NCI-H510A (cell line): Measurements from ENCODE around the gene LAMB2.

Experiments
- DNase-seq: peaks from one replicate; lab custom pipeline; 2025; lab: John Stamatoyannopoulos, UW

LAMB2 gene

DNA sequence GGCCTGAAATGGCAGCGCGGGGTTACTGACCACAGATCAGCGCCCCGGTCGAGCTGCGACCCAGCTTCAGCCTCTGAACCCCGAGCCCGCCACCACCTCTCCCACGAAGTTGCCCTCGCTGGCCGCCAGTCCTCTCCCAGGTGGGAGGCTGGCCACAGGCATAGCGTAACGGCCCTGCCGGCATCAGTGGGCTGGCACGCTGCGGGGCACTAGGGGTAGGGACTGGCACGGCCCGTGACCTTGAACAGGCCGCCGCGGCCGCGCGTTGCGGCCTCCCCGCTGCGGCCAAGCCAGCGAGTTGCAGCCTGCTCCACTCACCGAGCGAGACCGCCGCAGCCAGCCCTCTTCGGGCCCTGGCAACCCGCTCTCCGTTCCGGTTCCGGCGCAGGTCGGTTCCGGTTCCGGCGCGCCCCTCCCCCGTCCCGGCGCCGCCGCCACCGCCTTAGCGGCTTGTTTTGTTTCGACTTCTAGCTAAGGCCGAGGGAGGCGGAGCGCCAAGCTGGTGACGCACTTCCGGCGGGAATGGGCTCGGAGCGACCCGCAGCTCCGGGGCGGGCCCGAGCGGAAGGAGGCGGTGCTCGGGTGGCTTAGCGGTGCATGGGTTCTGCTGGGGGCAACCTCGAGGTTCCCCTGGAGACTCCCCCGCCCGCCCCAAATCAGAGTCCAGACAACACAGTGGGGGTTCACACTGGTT lies 12.3 kb downstream of the LAMB2 start, which contains the start of gene USP19:
Gene USP19 (minus strand): TSS at position 386 of the 694 bp plus-strand sequence. CDS start 1,678 bp downstream, outside the sequence.
- DNase-seq, result peak; percentile 81

GRCh38 chr3:49120096-49120437 lies 12.8 kb downstream of the LAMB2 start:
- DNase-seq, result no peak

GRCh38 chr3:49119439-49119838 lies 13.4 kb downstream of the LAMB2 start:
- no peak for DNase-seq

GRCh38 chr3:49119036-49119435 lies 13.8 kb downstream of the LAMB2 start:
- DNase-seq, result no peak

DNA sequence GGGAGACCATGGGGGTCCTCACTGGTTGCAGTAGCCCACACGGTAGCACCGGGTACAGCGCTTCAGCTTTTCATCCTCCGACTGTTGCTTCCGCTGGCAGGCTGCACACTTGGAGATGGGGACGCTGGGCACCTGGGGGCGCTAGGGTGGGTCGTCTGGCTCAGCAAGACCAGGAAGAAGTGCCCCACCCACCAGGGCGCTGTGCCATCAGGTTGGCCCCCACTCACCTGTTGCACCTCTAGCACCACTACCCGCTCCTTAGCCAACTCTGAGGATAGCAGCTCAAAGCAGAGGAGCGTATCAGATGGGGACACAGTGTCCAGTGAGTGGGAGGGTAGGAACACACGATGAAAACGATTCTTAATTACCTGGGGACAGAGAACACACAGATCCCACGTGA lies 20.6 kb downstream of the LAMB2 start:
- DNase-seq, result no peak

GRCh38 chr3:49111347-49111746 lies 21.5 kb downstream of the LAMB2 start:
- DNase-seq, result no peak

DNA sequence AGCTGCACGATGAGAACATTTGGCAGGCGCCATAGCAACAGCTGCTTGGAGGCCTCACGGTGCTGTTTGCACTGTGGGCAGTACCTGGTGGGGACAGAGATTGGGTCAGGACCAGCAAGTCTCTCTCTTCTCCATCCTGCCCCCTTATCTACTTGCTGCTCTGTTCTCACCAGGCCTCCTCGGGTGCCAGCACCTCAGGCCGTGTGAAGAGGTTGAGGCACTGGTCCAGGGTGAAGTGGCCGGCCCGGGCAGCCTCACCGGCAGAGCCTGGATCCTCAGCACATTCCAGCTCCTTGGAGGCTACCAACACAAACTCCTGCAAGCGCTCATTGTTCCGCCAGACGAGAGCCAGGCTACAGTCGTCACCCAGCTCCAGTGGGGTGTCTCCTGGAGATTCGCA lies 22.1 kb downstream of the LAMB2 start:
- no peak for DNase-seq

GRCh38 chr3:49108346-49108745 lies 24.5 kb downstream of the LAMB2 start:
- no peak for DNase-seq

- peak; percentile 70 for DNase-seq
Measured at GRCh38 chr3:49104427-49105291, 28.2 kb downstream of the LAMB2 start, which contains the start of gene QARS1. QARS1 (minus strand) TSS chr3:49104757; CDS start chr3:49104733, 24 bp downstream.

DNA sequence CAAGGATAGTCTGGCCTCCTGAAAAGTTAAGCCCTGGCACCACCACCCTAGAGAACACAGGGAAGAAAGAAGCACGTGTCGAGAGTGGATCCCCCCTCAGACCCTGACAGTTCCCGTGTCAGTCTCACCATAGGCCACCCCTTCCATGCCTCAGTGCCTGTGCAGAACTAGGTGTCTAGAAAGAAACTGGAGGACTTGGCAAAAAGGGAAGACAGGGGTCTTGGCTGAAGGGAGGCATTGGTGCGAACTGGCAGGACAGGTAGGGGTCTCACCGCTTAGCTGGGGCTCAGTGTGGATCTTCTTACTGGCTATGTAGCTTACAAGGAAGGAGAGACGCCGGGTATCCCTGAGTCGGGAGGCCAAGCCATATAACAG lies 28.8 kb downstream of the LAMB2 start:
- no peak for DNase-seq

- DNase-seq, result no peak
Measured at GRCh38 chr3:49100046-49100615, 32.7 kb downstream of the LAMB2 start.

DNA sequence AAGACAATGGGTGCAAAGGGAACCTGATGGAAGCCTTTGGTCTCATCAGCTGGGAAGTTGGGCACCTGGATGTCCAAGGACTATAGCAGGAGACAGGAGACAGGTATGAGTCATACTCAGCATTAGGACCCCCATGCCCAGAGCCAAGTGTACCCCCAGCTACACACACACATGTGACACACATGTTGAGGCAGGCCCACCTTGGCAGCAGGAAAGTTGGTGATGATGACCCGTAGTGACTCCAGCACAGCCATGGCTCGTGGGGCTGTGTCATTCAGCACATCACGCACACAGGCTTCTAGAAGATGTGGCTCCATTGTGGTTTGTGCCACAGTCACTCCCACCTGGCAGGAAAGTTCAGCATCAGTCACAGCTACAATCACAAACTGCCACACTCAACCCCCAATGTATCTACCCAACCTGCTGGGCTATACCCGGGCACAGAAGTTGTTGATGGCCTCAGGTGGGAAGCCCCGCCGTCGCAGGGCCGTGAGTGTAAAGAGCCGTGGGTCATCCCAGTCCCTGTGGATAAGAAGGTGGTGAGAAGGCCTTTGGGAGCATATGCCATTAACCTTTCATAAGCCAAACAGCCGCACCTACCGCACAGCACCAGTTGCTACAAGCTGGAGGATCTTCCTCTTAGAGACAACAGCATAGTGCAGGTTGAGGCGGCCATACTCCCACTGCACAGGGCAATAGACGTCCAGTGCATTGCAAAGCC lies 33.8 kb downstream of the LAMB2 start:
- DNase-seq, result no peak

GRCh38 chr3:49098429-49098828 lies 34.4 kb downstream of the LAMB2 start:
- no peak for DNase-seq

DNA sequence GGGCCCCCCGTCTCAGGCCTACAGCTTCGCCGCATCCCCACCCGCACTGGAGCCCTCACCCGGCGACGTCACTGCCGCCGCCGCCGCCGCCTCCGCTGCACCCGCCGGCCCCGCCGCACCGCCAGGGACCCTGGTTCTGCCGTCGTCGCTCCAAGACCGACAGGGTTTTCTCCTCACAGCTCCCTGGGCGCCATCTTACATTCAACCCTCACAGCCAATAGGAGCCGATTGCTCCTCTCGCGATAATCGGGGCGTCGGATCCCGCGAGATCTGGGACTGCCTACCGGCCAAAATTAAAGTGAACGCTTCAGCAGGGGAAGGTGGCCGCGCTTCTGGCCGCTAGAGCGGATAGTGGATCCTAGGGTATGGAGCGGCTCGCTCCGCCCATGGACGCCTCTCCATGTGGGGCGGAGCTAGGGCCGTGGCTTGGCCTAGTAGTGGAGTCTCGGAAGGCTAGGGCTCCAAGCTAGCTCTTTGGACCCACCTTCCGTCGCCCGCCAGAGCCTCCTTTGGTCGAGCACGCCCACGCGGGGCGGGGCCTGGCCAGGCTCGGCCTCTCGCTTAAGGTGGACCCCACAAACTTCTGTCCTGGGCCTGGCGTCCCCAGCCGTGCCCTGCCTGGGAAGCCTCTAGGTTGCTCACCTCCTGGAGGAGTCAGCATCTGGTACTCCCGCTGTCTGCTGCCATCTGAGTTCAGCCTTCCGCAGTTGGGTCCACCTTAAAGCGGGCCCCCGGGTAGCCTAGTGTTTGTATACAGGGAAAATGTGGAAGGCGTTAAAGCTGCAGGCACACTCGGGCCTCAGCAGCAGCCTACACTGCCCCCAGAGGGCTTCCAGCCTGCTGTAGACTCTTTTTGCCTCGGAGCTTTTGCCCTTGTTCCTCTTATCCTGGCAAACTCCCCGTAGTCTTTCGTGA lies 38.7 kb downstream of the LAMB2 start, which contains the start of gene QRICH1:
Gene QRICH1 (minus strand): TSS at position 219 of the 915 bp plus-strand sequence. CDS start 17,054 bp downstream, outside the sequence.
- peak; percentile 92 for DNase-seq

DNA sequence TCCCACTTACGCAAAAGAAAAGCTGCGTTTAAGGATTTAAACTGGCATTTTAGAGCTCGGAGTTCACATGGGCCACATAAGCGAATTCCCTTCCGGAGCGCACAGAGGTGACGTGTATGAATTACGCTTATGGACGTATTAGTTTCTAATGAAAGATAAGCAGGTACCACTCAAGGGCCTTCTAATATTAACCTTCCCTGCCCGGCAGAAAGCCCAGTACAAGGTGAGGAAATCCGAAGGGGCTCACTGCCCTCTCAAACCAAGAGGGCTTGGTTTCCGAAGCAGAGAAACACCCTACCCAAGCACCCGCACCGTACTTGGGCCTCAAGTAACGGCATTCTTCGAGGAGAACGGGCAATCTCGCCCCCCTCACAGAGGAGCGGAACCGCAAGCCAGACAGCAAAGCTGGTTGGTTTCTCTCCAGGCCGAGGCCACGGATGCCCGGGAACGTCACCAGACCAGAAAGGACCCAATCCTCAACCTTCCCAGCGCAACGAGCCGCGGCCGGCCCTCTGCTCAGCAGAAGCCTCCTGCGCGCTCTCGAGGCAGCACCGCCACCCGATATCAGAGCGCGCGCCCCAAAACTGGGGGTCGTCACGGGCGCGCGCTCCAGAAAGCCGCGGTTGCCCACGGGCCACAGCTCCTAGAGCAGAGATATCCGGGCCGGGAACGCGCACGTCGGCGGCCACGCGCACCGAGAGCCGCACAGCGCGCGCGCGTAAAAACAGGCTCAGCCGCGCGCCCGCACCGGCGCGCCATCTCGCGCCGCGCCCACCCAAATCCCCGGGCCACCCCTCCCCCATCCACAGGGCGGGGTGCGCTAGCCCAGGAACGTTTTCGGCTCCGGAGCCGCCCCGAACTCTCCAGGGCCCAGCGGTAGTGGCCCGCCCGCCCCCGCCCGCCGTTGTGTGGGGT lies 39.7 kb downstream of the LAMB2 start:
- peak; percentile 37 for DNase-seq

- DNase-seq, result no peak
Measured at GRCh38 chr3:49081429-49081828, 51.4 kb downstream of the LAMB2 start.

DNA sequence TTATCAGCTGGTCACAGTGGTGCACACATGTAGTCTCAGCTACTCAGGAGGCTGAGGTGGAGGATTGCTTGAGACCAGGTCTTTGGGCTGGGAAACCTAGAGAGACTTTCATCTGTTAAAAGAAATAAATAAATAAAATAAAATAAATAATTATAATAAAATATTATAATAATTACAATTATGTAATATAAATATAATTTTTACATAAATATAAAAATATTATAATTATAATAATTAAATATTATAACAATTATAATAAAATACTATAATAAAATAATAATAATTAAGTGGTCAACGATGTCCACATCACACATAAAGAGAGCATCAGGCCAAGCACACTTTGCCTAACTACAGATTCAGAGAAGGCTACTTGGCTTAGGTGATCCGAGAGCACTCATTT lies 53.6 kb downstream of the LAMB2 start:
- no peak for DNase-seq

DNA sequence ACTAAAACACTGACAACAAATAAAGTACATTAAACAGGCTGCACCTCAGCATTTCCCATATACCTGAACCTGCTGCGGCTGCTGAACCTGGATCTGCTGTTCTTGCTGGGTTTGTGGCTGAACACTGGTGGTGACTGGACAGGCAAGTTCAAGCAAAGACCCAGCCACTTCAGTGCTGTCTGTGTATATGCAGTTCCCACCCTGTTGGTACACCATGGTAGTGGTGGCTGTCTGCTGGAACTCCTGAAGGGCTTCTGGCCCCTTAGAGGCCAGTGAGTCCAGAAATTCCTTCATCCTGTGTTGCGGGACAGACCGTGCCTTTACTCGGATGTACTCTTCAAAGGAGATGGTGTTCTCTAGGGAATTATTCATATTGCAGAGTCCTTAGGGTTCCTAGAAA lies 56.2 kb downstream of the LAMB2 start:
- no peak for DNase-seq

DNA sequence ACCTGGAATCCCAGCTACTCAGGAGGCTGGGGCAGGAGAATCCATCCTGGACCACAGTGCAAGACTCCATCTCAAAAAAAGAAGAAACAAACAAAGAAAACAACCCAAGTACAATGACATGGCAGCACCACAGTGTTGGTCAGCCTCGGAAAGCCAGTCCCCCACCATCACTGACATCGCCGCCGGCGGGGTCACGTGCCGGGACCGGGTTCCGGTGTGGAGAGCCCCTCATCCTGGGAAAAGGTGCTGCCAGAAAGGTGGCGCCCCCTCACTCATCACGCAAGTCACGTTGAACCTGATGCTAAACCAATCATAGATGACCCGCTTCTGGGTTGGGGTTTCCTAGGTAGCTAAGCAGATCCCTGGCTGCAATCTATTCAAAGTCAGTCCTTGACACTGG lies 56.7 kb downstream of the LAMB2 start:
- no peak for DNase-seq
